Measurements from ENCODE around the gene RBFA. TPM values are rescaled to one million over a fixed set of nuclear protein-coding genes. Genes with fewer than 3 reads are reported as not detected.

Gene RBFA
- total RNA-seq, 1 donor from 2014 or later, result 37.1 TPM

- DNase-seq (ENCODE audit: low spot score in 2 of 2) (no peak), FAIRE-seq (no peak)
Observed at GRCh38 chr18:80068571-80069272, 34.5 kb downstream of the RBFA start.

GRCh38 chr18:80070825-80071224 lies 36.6 kb downstream of the RBFA start:
- DNase-seq (ENCODE audit: low spot score in 2 of 2) (no peak), FAIRE-seq (no peak)

- FAIRE-seq, result no peak
Observed at GRCh38 chr18:80074183-80074582, 39.9 kb downstream of the RBFA start.

GRCh38 chr18:80074697-80075096 lies 40.5 kb downstream of the RBFA start:
- DNase-seq (ENCODE audit: low spot score in 2 of 2), result no peak
- no peak for FAIRE-seq

More at GRCh38 chr18:80074183-80074582, 39.9 kb downstream of the RBFA start:
- no peak for DNase-seq (ENCODE audit: low spot score in 2 of 2)

- DNase-seq (ENCODE audit: low spot score in 2 of 2) (no peak), FAIRE-seq (no peak)
Observed at GRCh38 chr18:80075940-80076339, 41.7 kb downstream of the RBFA start.

- no peak for FAIRE-seq
Observed at GRCh38 chr18:80076379-80076778, 42.1 kb downstream of the RBFA start.

DNA sequence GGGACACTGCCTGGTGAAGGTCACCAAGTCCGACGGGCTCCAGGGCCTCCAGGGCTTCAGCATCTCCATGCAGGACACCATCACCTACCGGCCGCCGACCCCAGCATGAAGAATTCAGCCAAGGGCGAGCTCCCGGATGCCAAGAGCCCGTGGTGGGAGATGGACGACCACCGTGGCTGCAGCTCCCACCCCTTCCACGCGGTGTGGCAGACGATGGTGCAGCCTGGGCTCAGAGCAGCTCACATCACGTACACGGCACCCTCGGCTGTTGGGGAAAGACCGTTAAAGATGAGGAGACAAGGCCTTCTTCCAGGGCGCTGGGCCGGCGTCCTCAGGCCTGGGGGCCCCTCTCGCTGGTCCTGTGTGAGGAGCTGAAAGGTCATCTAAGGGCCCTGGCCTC lies 43.6 kb downstream of the RBFA start:
- FAIRE-seq (no peak), DNase-seq (ENCODE audit: low spot score in 2 of 2) (no peak)

More at GRCh38 chr18:80076379-80076778, 42.1 kb downstream of the RBFA start:
- no peak for DNase-seq (ENCODE audit: low spot score in 2 of 2)

Other genes starting within 250 kb of the RBFA start
- under 0.01 TPM for gene KCNG2, start 236.5 kb upstream of the RBFA start, total RNA-seq
- 29.8 TPM for gene SLC66A2, start 82.8 kb upstream of the RBFA start, total RNA-seq
- gene HSBP1L1, start 69.8 kb upstream of the RBFA start, total RNA-seq, result 0.82 TPM
- 39.1 TPM for gene TXNL4A, start 45.9 kb upstream of the RBFA start, total RNA-seq
- 22.0 TPM for gene ADNP2, start 74.8 kb downstream of the RBFA start, total RNA-seq
- gene PARD6G, start 213.1 kb downstream of the RBFA start, total RNA-seq, result 9.4 TPM

Measured in frontal cortex (tissue), 4 donors.